Inflammatory macrophage (primary cell): ENCODE measurements around the gene GOLT1A.

ENCODE experiments used
- DNase-seq, 2 donors: peaks; one replicate each; pipeline ENCODE4 v3.0.0-alpha.2; 2020 to 2022
- total RNA-seq, 18 experiments: gene quantifications; one replicate each; lab custom pipeline; 2026; ENCODE audit warnings: mixed read lengths in 6 of 18, inconsistent platforms in 2 of 18; lab: John Stamatoyannopoulos, UW

Gene GOLT1A, protein sequence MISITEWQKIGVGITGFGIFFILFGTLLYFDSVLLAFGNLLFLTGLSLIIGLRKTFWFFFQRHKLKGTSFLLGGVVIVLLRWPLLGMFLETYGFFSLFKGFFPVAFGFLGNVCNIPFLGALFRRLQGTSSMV
- 0 to 0.03 (median 0) reads per million in 18 experiments for total RNA-seq

DNA sequence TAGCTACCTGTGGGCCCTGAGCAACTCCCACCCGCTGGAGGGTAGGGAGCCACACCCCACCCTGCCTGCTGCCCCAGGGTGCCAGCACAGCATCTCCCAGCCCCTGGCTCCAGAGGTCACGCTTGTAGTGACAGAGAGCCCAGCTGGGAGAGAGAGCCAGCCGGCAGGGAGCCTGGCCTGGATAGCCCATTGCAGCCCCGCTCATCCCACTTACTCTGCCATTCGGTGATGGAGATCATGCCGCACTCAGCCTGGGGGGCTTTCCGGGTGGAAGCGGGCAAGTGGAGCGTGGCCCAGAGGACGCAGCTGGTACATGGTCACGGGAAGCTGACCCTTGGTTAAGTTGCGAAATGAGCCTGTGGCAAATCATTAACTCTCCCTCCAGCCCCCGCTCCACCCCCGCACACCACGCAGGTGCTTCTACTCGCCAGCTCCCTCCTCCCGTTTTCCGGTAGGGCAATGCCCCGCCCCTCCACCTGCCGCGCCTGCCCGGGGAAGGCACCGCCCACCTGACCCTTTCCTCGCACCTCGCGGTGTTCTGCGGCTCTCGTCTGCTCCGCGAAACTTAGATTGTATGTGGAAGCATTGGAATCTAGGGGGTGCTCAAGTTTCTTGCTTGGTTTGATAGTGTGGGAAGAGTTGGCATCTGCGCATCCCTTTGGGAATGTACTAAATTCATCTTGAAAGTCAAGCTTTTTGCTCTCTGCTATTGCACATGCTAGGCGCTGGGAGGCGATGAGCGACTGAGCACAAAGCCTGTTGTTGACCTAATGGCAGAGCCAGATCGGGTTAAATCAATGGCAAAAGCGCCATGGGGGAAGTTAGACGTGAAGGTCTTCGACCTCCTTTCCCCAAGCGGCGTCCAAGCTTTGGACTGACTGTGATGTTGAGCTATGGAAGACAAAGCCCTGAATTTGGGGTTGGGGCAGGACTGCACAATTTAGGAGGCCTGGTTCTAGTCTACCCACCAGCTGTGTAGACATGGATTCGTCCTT, at the start of gene GOLT1A:
Gene GOLT1A, minus strand, starts transcription at position 321 of the 995 bp plus-strand sequence. Its CDS starts 82 bp downstream, at position 239.
- peak; percentile 54 to 76 for DNase-seq

DNA sequence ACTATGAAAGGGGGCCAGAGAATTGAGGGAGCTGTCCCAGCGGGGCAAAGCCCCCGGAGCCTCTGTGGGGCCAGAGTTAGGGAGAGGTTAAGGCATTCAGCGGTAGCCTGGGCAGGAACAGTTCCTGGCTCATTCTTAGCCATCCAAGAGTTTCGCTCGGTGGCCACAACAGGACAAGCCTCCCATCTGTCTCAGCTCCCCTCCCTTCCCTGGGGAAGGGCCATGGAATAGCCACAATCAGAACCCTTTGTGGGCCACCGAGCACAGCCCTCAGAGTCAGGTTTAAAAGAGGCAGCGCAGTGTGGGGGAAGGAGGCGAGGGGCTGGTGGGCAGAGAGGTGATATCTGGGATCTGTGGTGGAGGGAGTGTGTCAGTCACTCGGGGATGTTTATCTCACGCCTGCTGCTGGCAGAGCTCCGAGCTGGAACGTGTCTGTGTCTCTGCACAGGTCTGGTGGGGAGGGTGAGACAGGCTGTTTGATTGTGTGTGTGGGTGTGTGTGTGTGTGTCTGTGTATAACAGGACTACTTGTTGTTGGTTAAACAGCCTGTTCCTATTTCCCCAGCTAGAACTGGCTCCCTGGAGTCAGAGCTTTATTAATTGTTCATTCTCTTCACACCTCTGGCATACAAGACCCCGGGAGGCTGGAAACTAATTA, 49.6 kb upstream of the GOLT1A start:
- no peak for DNase-seq

DNA sequence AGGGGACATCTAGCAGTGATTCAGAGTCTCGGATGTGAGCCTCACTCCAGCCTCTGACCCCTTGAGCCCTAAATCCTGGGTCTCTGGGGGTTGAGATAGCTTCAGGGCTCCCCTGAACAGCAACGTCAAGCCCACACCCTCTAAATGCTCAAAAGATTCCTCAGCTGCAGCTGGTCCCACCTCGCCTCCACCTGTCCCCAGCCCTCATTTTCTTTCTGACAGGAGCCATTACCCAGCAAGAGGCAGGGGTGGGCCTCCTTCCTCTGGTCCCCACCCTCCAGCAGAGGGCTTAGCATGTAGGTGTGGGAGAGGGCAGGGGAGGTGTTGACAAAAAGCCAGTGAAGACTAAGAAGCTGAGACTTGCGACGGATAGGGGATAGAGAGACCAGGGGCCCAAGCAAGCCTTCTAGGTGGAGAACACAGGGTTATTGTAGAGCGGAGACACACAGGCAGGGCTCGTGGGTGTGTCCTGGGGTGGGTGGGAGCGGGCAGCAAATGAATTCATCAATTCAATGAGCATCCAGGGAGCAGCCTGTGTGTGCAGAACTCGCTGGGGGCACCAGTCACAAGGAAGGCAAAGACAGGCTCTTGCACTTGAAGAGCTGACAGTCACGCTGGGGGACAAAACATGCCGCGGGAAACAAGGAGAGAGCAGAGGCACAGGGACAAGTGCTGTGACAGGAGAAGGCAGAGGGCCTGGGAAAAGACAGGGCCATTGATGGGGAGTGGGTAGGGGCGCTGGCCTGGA, 48.9 kb upstream of the GOLT1A start:
- DNase-seq, result no peak

DNA sequence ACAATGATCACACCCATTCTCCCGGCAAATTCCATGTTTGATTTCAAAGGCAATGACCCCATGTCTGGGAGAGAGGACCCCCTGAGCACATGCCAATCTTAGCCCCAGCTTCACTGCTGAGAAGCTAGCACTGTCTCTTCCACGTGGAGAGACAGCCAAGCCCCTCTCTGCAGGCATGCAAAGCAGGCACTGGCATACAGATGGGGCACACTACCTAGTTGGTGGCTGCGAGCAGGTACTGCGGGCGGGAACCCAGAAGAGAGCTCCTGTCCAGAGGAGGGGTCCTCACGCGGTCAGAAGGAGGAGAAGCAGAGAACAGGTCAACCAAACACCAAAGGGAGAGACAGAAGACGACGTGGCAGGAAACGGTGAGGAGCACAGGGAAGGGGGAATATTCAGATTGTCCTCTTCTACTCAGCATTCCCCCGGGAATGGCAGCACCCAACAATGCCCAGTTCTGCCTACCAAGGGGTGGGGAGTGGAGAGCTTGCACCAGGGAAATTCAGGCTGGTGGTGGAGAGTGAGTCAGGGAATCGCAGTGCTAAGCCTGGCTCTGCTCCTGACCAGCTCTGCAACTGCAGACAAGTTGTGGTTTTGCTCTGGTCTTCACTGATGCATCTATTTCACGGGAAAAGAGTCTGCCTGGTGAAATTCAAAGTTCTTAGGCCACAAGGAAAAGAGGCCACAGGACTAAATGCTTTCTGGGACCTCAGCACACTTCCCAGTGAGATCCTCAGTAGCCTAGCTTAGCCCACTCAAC, 48.1 kb upstream of the GOLT1A start:
- DNase-seq, result no peak

DNA sequence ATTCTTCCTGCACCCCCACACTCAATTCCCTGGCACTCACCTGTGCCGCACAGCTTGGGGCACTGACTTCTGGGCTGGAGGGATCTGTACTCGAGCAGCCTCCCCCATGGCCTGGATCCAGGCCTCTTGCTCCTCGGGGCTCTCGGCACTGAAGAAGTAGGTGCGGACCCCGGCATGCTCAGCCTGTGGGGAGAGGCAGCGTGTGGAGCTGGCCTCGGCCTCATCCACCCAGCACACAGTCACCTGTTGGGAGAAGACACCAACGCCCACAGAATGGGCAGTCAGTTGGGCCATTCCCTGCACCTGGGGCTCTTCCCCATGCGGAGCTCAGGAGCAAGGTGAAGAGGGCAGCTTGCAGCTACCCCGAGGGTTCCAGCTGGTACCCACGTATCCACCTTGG, 47.5 kb upstream of the GOLT1A start:
- DNase-seq, result no peak

DNA sequence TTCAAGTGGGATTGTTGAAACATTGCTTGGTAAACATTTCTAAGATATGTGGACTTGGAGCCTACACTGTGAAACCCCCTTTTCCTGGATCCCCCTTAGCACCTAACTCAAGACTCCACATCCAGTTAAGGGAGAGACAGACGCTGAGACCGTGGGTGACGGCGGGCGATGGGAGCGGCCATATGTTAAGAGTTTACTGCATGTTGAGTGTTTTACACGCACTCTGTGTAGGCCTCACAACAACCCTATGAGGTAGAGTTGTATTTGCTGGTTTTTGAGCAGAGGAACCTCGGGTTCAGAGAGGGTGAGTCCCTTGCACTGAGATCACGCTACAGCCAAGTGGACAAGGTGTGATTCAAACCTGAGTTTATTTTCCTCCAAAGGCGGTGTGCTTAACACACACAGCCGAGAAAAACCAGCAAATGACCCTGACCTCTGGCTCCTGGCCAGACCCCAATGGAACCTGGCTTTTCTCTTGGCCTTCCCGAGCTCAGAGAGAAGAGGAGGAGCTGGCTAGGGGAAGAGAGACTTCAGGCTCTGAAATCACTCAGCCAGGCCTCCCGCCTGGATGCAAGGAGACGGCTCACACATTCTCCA, 46.9 kb upstream of the GOLT1A start:
- no peak for DNase-seq

DNA sequence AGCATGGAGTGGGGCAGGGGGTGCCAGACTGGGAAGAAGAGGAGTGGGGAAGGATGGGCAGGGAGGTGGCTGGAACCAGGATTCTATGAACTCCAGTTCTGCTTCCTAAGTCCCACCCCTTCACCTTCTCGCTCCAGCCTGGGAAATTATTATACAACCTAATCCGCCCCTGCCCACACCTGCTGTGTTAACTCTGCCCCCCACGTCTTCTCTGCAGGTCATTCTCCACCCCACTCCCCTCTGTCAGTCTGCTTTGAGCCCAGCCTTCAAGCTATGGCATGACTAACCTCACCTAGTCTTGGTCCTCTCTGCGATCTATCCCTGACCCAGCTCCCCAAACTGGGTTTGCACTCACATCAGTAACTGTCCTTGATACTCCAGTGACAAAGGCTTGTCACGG, 46.0 kb upstream of the GOLT1A start:
- no peak for DNase-seq

DNA sequence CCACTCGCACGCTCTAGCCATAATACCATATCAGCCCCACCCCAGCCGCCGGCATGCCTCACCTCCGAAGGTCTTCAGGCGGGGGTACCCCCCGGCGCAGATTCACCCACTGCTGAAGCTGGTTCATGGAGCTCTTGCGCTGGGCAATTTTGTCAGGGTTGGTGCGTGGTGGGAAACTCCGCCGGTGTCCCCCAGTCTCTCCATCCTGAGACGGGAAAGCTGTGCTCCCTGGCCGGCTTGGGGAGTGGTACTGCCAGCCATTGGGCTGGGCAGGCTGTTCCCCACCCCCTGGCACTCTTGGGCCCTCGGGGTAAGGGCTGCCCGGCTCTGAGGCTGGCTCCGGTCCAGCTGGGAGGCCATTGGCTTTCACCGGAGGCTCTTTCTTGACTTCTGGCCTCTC, 45.4 kb upstream of the GOLT1A start:
- DNase-seq, result no peak

DNA sequence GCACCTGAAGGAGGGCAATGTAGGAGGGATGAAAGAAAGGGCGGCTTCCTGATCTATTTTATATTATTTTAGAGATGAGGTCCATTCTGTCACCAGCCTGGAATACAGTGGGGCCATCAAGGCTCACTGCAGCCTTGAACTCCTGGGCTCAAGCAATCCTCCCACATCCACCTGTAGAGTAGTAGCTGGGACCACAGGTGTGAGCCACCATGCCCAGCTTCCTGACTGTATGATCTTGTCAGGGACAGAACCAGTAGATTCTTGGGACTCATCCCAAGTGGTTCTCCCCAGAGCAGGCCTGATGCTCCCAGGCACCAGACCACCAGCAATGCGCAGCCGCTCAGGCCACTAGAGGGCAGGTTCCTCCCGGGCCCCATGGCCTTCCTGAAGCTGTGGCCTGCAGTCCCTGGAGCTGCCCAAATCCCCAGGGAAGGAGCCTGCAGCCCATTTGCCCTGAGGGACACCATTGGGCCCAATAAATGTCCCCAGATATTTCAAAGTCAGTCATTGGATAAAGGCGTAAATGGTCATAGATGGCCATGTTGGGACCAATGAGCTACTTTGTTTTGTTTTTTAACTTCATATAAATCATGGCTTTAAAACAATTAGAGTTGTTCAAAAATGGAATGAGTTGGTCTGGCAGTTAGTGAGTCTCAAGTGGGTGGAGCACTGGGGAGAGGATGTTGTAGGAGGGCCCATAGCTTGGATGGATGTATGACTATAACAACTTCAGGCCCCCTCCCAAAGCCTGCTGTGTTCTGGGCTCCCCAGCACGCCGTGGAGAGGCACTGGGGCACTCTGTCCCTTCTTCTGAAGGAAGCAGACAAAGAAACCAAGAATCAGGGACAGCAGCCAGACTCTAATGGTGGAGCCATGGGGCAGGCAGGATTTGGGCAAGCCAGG, 44.7 kb upstream of the GOLT1A start:
- peak; percentile 52 to 61 for DNase-seq

DNA sequence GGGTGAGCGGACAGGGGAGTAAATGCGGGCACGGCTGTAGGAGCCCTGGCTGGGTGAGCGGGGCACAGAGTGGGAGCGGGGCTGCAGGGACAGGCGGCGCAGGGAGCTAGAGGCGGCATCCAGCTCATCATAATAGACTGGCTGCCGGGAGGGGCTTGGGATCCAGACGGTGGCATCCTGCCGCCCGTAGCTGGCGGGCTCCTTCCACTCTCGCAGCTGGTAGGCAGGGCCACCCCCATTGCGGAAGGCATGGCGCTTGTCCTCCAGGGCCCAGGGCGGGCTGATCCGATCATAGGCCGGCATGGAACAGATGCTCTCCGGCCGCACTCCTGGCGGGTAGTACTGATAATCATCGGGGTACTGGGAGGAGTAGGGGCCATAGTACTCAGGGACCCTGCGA, 43.7 kb upstream of the GOLT1A start:
- no peak for DNase-seq

DNA sequence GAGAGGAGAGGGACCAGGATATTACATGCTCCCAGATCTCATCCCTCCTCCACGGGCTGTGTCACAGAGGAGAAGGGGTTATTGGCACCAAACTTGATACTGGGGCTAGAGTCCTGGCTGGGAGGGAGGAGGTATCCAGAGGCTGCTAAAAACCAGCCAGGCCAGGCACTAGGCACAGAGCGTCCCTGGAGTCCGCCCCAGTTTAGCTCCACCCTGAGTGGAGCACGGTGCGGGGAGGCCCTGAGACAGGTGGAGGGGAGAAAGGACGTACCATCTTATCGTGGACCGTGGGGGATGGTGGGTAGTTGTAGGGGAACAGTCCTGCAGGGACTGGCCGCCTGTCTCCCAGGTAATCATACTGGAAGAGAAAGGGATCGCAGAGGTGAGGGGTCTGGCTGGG, 42.7 kb upstream of the GOLT1A start:
- no peak for DNase-seq

DNA sequence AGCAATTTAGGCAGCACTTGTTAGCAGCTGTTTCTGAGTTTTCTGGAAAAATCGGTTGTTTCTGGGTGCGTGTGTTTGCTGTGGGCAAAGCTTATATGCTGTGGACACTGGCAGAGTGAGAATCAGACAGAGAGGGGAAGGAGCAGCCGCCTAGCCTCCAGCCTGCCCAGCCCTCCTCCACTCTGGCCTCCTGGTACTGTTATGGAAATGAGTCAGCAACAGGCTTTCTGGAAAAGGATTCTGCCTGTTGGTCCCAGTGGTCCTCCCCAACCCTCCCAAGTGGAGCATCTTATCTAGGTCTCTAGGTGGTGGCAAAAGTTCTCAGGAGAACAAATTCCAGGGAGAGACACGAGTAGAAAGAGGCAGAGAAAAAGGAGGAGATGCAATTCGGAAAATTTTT, 42.2 kb upstream of the GOLT1A start:
- no peak for DNase-seq

DNA sequence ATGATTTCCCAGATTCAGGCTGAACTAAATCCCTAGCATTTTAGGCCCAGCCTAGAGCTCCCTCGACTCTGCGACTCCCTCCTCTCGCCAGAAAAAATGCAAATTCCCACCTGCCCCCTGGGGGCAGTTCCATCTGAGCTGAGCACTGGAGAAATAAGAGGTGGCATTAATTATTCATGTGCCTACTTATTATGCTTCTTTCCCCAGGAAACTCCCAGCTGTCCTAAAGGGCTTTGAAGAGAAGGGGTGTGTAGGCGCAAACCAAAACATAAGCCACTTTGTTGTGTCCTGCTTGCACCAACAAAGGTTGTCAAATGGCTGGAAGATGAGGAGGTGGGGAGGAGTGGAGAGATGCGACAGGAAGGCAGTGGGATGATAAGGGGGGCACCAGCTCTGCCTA, 41.4 kb upstream of the GOLT1A start:
- no peak for DNase-seq

DNA sequence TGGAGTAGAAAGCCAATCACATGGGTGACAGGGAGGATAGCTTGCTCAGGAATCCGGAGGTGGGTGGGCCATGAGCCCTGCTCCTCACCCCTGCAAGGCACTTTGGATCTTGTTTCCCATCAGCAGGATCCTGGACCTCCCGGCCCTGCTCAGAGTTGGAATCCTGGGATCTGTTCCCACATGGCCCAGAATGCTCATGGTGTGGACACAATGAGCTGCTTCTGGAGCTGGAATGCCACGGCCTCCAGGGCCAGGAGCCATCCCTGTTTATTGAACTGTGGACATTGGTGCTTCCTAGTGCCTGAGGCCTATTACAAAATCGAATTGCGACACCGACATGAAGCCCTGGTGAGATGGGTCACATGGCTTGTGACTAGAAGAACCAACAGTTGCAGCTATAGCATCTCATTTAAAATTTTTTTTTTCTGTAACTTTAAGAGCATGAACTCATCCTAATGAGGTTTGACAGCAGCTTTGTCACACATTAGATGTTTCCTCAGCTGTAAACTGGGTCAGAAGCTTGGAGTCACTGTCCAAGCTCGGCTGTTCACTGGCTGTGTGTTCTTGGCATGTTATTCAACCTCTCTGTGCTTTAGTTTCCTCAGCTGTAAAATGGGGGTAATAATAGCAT, 40.4 kb upstream of the GOLT1A start:
- DNase-seq, result peak; percentile 92 to 93

DNA sequence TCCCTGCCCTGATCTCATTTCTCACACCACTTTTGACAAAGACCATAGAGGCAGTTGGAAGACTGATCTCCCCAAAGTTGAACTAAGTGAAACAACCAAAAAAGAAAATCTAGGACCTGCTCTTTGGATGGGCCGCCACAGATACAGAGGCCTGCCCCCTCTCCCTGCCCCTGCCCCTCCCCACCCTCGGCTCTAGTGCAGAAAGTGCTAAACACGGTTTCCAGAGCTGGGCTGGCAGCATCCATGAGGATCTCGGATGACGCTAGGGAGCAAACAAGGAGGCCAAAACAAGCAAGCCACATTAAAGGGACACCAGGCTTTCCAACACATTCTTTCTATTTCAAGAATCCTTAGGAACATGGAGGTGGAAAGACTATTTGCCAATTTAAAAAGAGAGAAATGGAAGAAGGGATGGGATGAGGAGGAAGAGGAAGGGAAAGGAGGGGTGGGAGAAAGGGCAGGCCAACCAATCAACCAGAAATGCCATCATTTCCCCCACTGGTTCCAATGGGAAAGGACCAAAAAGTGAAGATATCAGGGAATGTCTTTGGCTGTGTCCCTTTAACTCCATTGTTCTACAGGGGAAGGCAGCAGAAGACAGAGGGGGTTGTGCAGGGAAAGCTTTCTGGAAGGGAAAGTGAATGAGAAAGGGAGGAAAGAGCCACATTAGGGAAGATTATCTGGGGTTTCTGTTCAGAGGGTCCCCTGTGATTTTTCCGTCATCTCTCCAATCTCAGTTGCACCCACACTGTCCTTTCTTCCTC, 38.3 kb upstream of the GOLT1A start:
- DNase-seq, result no peak

DNA sequence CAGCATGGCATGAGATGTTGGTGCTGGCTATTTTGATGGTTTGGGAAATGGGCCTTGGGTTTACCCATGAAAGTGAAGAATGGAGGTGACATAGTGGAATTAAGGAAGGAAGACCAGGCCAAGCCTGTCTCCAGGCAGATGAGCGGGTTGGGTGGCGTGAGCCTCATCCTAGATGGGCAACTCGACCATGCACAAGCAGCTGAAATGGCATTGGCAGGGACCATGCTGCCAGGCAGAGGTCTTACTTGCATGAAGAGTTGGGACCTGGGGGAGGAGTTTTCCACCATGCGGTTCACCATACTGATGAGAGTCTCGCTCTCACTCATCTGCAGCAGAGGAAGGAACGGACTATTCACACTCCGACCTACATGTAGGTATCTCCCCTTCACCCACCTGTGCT, 37.5 kb upstream of the GOLT1A start:
- no peak for DNase-seq

DNA sequence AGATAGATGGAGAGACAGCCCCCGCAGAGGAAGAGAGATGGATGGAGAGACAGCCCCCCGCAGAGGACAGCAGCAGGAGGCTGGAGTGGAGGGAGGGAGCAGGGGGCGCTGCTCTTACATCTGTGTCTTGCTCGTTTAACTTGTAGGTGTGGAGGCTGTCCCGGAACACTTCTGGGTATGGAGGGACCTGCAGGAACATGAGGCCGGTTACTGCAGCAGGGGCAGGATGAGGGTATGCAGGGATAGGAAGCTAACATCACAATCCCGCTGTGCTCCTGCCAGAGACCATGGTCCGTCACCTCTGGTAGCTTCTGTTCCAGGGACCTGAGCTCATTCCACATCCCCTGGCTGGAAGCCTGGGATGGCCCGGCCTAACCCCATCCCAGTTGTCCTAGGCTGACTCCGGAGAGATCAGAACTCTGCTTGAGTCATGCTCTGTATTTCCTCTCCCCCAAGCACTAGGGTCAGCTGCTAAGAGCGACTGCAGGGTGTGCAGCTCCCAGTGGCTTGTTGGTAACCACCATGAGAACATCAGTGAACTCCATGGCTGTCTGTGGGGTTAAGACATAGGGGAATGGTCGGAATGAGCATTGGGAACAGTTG, 36.7 kb upstream of the GOLT1A start:
- no peak for DNase-seq

DNA sequence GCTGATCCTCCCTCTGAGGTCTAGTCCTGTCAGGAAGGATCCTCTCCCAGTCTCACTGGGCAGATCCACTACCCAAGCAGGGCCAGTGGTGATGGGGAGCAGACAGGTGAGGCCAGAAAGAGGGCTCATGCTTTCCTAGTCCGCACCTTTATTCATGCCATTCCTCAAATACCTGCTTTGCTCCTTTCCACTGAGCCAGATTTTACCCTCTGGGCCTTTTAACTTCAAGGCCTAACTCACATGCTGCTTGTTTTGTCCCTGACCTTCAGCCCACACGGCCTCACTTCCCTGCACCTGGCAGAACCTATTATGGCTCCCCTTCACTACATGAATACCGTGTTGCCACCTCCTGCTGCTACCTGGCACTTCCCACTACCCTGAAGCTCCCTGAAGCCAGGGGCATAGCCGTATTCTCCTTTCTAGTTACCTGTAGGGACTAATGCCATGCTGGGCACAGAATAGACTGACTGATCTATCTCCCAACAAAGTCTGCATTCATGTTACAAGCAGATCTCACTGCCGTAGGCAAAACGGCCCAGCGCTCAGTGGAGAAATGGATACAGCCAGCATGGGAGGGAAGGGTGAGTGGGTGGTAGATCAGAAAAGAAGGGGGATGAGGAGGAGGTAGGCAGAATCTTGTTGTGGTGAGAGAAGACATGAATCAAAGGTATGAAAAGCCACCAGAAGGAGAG, 36.1 kb upstream of the GOLT1A start:
- no peak for DNase-seq
